ENCODE data around the gene GSTA3.

DNA sequence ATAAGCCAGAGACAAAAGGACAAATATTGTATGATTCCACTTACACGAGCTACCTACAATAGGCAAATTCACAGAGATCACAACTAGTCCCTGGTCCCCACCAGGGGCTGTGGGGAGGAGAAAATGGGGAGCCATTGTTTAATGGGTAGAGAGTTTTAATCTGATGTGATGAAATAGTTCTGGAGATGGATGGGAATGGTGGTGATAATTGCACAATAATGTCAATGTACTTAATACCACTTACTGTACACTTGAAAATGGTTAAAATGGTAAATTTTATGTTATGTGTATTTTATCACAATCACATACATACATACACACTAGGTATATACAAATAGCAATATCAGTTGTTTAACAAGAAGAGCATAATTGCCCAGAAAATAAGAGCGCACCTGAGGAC is 24.3 kb upstream of the GSTA3 start:
- no peak for TF ChIP-seq POLR2AphosphoS5 (IDR thresholded peaks at IDR 0.05; ENCODE audit: low read depth, low read length)
- TF ChIP-seq POLR2A (IDR thresholded peaks at IDR 0.05; ENCODE audit: low read depth, low read length), result no peak
- no peak for TF ChIP-seq TAF1 (IDR thresholded peaks at IDR 0.05; ENCODE audit: borderline replicate concordance, low read depth, low read length)

Data from GM12892 (cell line).